PC-3 (cell line): Measurements from ENCODE around the gene ANGPTL7.

Source experiments
- EZH2 ChIP-seq: fragments of 300-600 bp; sonication (generic); IDR thresholded peaks from one replicate; pipeline ENCODE4 v1.6.1; 2017; ENCODE audit warnings: antibody characterized with exemption, mild to moderate bottlenecking, low read length; ENCODE audit not compliant: unreplicated experiment
- EZH2phosphoT487 ChIP-seq: fragments of 300-600 bp; sonication (generic); IDR thresholded peaks from 2 replicates; pipeline ENCODE4 v1.6.1; 2018; ENCODE audit warnings: mild to moderate bottlenecking, antibody characterized with exemption, low read length, borderline replicate concordance
- TF ChIP-seq, protein P1 (sequence below): fragments of 300-600 bp; sonication (generic); conservative IDR thresholded peaks from 2 replicates; pipeline ENCODE4 v1.5.1; 2017; ENCODE audit warnings: antibody characterized with exemption, low read depth, mild to moderate bottlenecking, low read length

DNA sequence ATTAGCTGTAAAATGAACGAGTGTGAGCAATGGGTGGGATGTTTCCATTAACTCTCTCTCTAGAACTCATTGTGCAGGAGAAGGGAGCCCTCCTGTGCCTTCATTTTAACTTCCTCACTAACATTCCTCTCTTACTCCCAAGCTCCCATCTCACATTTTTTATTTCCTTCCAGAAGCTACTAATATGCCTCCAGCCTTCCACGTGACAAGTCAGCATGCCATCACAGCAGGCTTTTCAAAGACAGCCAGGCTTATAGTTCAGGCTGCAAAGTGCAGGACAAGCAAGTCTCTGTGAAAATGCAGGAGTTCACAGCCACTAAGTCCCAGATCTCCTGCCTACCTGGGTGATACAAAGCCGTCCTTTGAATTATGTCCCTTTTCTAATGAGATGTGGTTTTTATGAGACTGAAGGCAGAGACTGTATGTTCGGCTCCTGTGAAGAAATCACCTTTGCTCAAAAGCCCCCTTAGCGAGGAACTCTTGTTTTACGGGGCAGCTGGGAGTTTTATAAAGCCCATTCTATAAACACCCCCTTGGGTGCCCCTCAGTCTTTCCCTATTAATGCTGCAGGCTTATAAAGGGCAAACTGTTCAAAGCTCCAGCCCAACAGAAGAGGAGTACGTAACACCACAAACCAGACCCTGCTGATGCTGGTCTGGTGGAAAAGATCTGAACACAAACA, 14.8 kb upstream of the ANGPTL7 start:
- TF ChIP-seq, protein P1, sequence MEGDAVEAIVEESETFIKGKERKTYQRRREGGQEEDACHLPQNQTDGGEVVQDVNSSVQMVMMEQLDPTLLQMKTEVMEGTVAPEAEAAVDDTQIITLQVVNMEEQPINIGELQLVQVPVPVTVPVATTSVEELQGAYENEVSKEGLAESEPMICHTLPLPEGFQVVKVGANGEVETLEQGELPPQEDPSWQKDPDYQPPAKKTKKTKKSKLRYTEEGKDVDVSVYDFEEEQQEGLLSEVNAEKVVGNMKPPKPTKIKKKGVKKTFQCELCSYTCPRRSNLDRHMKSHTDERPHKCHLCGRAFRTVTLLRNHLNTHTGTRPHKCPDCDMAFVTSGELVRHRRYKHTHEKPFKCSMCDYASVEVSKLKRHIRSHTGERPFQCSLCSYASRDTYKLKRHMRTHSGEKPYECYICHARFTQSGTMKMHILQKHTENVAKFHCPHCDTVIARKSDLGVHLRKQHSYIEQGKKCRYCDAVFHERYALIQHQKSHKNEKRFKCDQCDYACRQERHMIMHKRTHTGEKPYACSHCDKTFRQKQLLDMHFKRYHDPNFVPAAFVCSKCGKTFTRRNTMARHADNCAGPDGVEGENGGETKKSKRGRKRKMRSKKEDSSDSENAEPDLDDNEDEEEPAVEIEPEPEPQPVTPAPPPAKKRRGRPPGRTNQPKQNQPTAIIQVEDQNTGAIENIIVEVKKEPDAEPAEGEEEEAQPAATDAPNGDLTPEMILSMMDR = no peak
- TF ChIP-seq EZH2 (no peak), EZH2phosphoT487 (no peak)
